Effector memory CD4-positive, alpha-beta T cell (primary cell): ENCODE data around the gene RPUSD4.

ENCODE experiments used
- DNase-seq, 3 donors: peaks; one replicate each; pipeline ENCODE4 v3.0.0-alpha.2; 2020
- H3K27ac ChIP-seq: 2 replicates; pipeline ENCODE4 v1.7.0; 2013; ENCODE audit warnings: mild to moderate bottlenecking, low read length, moderate library complexity; ENCODE audit not compliant: insufficient read depth, poor library complexity, severe bottlenecking
- H3K27me3 ChIP-seq: replicated peaks from 2 replicates; pipeline ENCODE4 v1.7.0; 2013; ENCODE audit warnings: mild to moderate bottlenecking, low read length; ENCODE audit not compliant: insufficient read depth, control insufficient read depth, poor library complexity, severe bottlenecking
- H3K36me3 ChIP-seq: 2 replicates; pipeline ENCODE4 v1.7.0; 2013; ENCODE audit warnings: mild to moderate bottlenecking, low read length, moderate library complexity; ENCODE audit not compliant: control insufficient read depth, insufficient read depth
- H3K4me1 ChIP-seq: 2 replicates; pipeline ENCODE4 v1.7.0; 2013; ENCODE audit warnings: low read length, mild to moderate bottlenecking; ENCODE audit not compliant: control insufficient read depth, insufficient read depth, poor library complexity, severe bottlenecking
- H3K4me3 ChIP-seq: 2 replicates; pipeline ENCODE4 v1.7.0; 2013; ENCODE audit warnings: low read length, low read depth, mild to moderate bottlenecking; ENCODE audit not compliant: insufficient read depth, poor library complexity, severe bottlenecking
- H3K9me3 ChIP-seq: 2 replicates; pipeline ENCODE4 v1.7.0; 2013; ENCODE audit warnings: mild to moderate bottlenecking, low read length, moderate library complexity; ENCODE audit not compliant: control insufficient read depth

RPUSD4 gene

GRCh38 chr11:126231725-126232459 lies 20.4 kb upstream of the RPUSD4 start:
- Histone ChIP-seq H3K9me3 (no peaks in the 10 kb centered on the region), H3K27me3 (no peaks in the 10 kb centered on the region), H3K4me1 (no peaks in the 10 kb centered on the region), H3K36me3 (no peaks in the 10 kb centered on the region), H3K27ac (no peak overlapping the region), H3K4me3 (no peak overlapping the region)
- no peak for DNase-seq

GRCh38 chr11:126229858-126230540 lies 18.5 kb upstream of the RPUSD4 start:
- no peak for DNase-seq
- H3K27ac ChIP-seq = no peak overlapping the region
- H3K27me3 ChIP-seq = no peaks in the 10 kb centered on the region
- no peaks in the 10 kb centered on the region for H3K9me3 ChIP-seq
- H3K4me3 ChIP-seq = no peak overlapping the region
- H3K36me3 ChIP-seq = no peaks in the 10 kb centered on the region
- H3K4me1 ChIP-seq = no peaks in the 10 kb centered on the region

- Histone ChIP-seq H3K4me3 (no peak overlapping the region), H3K27ac (no peak overlapping the region), H3K36me3 (no peaks in the 10 kb centered on the region), H3K9me3 (no peaks in the 10 kb centered on the region), H3K4me1 (no peaks in the 10 kb centered on the region), H3K27me3 (no peaks in the 10 kb centered on the region)
- no peak for DNase-seq
Observed at GRCh38 chr11:126226334-126227084, 15.1 kb upstream of the RPUSD4 start.

- no peaks in the 10 kb centered on the region for H3K9me3 ChIP-seq
- no peak for DNase-seq
- H3K27ac ChIP-seq = no peak overlapping the region
- no peaks in the 10 kb centered on the region for H3K27me3 ChIP-seq
- no peak overlapping the region for H3K4me3 ChIP-seq
- no peaks in the 10 kb centered on the region for H3K36me3 ChIP-seq
- H3K4me1 ChIP-seq = no peaks in the 10 kb centered on the region
Observed at GRCh38 chr11:126225295-126225665, 13.8 kb upstream of the RPUSD4 start.

- Histone ChIP-seq H3K9me3 (no peaks in the 10 kb centered on the region), H3K27ac (no peak overlapping the region), H3K4me1 (no peaks in the 10 kb centered on the region), H3K27me3 (no peaks in the 10 kb centered on the region), H3K36me3 (no peaks in the 10 kb centered on the region), H3K4me3 (no peak overlapping the region)
- no peak for DNase-seq
Observed at GRCh38 chr11:126224647-126225294, 13.3 kb upstream of the RPUSD4 start.

- no peak overlapping the region for H3K4me3 ChIP-seq
- DNase-seq = no peak
Observed at GRCh38 chr11:126219547-126219946, 8.1 kb upstream of the RPUSD4 start.

GRCh38 chr11:126217491-126217890 lies 6.0 kb upstream of the RPUSD4 start:
- H3K36me3 ChIP-seq = no peaks in the 10 kb centered on the region
- H3K4me3 ChIP-seq = no peak overlapping the region
- H3K4me1 ChIP-seq = no peaks in the 10 kb centered on the region
- no peak overlapping the region for H3K27ac ChIP-seq
- no peak for DNase-seq
- no peaks in the 10 kb centered on the region for H3K9me3 ChIP-seq
- no peaks in the 10 kb centered on the region for H3K27me3 ChIP-seq

More at GRCh38 chr11:126219547-126219946, 8.1 kb upstream of the RPUSD4 start:
- Histone ChIP-seq H3K4me1 (no peaks in the 10 kb centered on the region), H3K27me3 (no peaks in the 10 kb centered on the region), H3K36me3 (no peaks in the 10 kb centered on the region), H3K27ac (no peak overlapping the region), H3K9me3 (no peaks in the 10 kb centered on the region)

- Histone ChIP-seq H3K36me3 (no peaks in the 10 kb centered on the region), H3K9me3 (no peaks in the 10 kb centered on the region), H3K27me3 (no peaks in the 10 kb centered on the region), H3K4me1 (peaks cover 5% of the 10 kb centered on the region), H3K27ac (no peak overlapping the region), H3K4me3 (no peak overlapping the region)
- DNase-seq = no peak
Observed at GRCh38 chr11:126216526-126217305, 5.3 kb upstream of the RPUSD4 start.

GRCh38 chr11:126214841-126215240 lies 3.4 kb upstream of the RPUSD4 start:
- no peaks in the 10 kb centered on the region for H3K9me3 ChIP-seq
- H3K36me3 ChIP-seq = no peaks in the 10 kb centered on the region
- H3K4me1 ChIP-seq = peaks cover 9% of the 10 kb centered on the region
- no peaks in the 10 kb centered on the region for H3K27me3 ChIP-seq
- no peak for DNase-seq
- no peak overlapping the region for H3K27ac ChIP-seq
- no peak overlapping the region for H3K4me3 ChIP-seq
